Measurements from ENCODE around the gene ZDHHC5. TPM values are rescaled to one million over a fixed set of nuclear protein-coding genes. Genes with fewer than 3 reads are reported as not detected.

ZDHHC5 gene
- total and polyA plus RNA-seq, 8 donors, result 14.9 to 42.3 (median 29.2) TPM

GRCh38 chr11:57643802-57644201 is 24.1 kb upstream of the ZDHHC5 start:
- DNase-seq (no peak), FAIRE-seq (no peak), ATAC-seq (no peak)
- Histone ChIP-seq H3K4me3 (no peak overlapping the region), H3K36me3 (no peaks in the 10 kb centered on the region), H3K9me3 (no peaks in the 10 kb centered on the region), H3K27ac (no peak overlapping the region), H3K27me3 (peaks cover 0 to 2% (median 0%) of the 10 kb centered on the region in 4 donors), H3K4me1 (peaks cover 0 to 4% (median 4%) of the 10 kb centered on the region in 3 donors)
- intact Hi-C loops (cut with DNase I), result loop anchor here (10.0 kb wide), 3 partner anchors 69 to 299 kb away; partner anchors contain the start of gene UBE2L6 (in 1 of the 3)
- 66 to 67% methylated on average over 3 of the region's 3 CpGs for WGBS, 2 donors
- no peak for TF ChIP-seq CTCF (IDR thresholded peaks at IDR 0.05)

GRCh38 chr11:57644748-57645688 is 22.9 kb upstream of the ZDHHC5 start:
- Histone ChIP-seq H3K4me1 (peaks cover 0 to 4% (median 4%) of the 10 kb centered on the region in 3 donors), H3K27ac (no peak overlapping the region), H3K36me3 (no peaks in the 10 kb centered on the region), H3K9me3 (no peaks in the 10 kb centered on the region), H3K4me3 (no peak overlapping the region), H3K27me3 (peaks cover 0 to 2% (median 0%) of the 10 kb centered on the region in 4 donors)
- DNase-seq (peak; percentile 73 to 90 (median 85)), FAIRE-seq (no peak), ATAC-seq (peak; percentile 81 to 89 (median 85))
- TF ChIP-seq CTCF (IDR thresholded peaks at IDR 0.05), result peak; percentile 85 to 91 (median 88)
- intact Hi-C loops (cut with DNase I), result loop anchor here (5.0 to 10.0 kb wide), 5 partner anchors 70 to 303 kb away; partner anchors contain the start of gene UBE2L6 (in 2 of the 3)
- WGBS, 2 donors, result 9 to 11% methylated on average over 17 of the region's 17 CpGs

- ATAC-seq (no peak), FAIRE-seq (no peak)
- 35 to 45% methylated on average over 5 of the region's 5 CpGs for WGBS, 2 donors
Measured at GRCh38 chr11:57645689-57646085, 22.2 kb upstream of the ZDHHC5 start.

GRCh38 chr11:57646194-57646798 is 21.6 kb upstream of the ZDHHC5 start:
- H3K4me1 ChIP-seq, result peaks cover 0 to 4% (median 4%) of the 10 kb centered on the region in 3 donors
- no peaks in the 10 kb centered on the region for H3K36me3 ChIP-seq
- 51 to 56% methylated on average over 10 of the region's 10 CpGs for WGBS, 2 donors
- H3K4me3 ChIP-seq, result no peak overlapping the region
- no peak overlapping the region for H3K27ac ChIP-seq
- no peak for ATAC-seq
- DNase-seq, result no peak
- TF ChIP-seq CTCF (IDR thresholded peaks at IDR 0.05), result no peak
- peaks cover 0 to 2% (median 0%) of the 10 kb centered on the region in 4 donors for H3K27me3 ChIP-seq
- intact Hi-C loops (cut with DNase I), result loop anchor here (5.0 to 10.0 kb wide), 5 partner anchors 71 to 304 kb away; partner anchors contain the start of gene UBE2L6 (in 2 of the 3)
- no peak for FAIRE-seq
- no peaks in the 10 kb centered on the region for H3K9me3 ChIP-seq

More at GRCh38 chr11:57645689-57646085, 22.2 kb upstream of the ZDHHC5 start:
- no peak overlapping the region for H3K27ac ChIP-seq
- H3K9me3 ChIP-seq, result no peaks in the 10 kb centered on the region
- no peaks in the 10 kb centered on the region for H3K36me3 ChIP-seq
- H3K27me3 ChIP-seq, result peaks cover 0 to 2% (median 0%) of the 10 kb centered on the region in 4 donors
- DNase-seq, result no peak
- no peak for TF ChIP-seq CTCF (IDR thresholded peaks at IDR 0.05)
- H3K4me1 ChIP-seq, result peaks cover 0 to 4% (median 4%) of the 10 kb centered on the region in 3 donors
- intact Hi-C loops (cut with DNase I), result loop anchor here (5.0 to 10.0 kb wide), 5 partner anchors 71 to 303 kb away; partner anchors contain the start of gene UBE2L6 (in 2 of the 3)
- no peak overlapping the region for H3K4me3 ChIP-seq
